HL-60 (cell line): ENCODE data around the gene MAS1.
"Not testable (repeated sequence)": the region's sequence is repeated elsewhere in the genome, so short reads cannot be mapped to it uniquely, and the experiment has no call there.

ENCODE experiments used
- CTCF ChIP-seq: IDR thresholded peaks from one replicate; pipeline ENCODE4 v1.5.1; 2011; ENCODE audit warnings: low read length, control low read depth, inconsistent platforms; ENCODE audit not compliant: insufficient read depth
- SPI1 ChIP-seq: IDR thresholded peaks from 2 replicates; pipeline ENCODE4 v1.6.1; 2012; ENCODE audit warnings: low read depth, mild to moderate bottlenecking, borderline replicate concordance

DNA sequence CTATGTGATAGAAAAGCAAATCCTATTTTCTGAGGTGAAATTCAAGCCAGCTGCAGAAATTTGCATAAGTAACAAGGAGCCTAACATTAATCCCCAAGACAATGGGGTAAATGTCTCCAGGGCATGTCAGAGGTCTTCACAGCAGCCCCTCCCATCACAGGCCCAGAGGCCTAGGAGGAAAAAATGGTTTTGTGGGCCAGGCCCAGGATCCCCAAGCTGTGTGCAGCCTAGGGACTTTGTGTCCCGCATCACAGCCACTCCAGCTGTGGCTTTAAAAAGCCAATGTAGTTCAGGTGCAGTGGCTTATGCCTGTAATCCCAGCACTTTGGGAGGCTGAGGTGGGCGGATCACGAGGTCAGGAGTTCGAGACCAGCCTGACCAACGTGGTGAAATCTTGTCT, 42.2 kb upstream of the MAS1 start:
- TF ChIP-seq SPI1, CTCF: not testable (repeated sequence)
